Endothelial cell (in vitro differentiated cells): Measurements from ENCODE around the gene PITX1. TPM values are rescaled to one million over a fixed set of nuclear protein-coding genes. Genes with fewer than 3 reads are reported as not detected.

ENCODE experiments used
- DNase-seq: peaks from one replicate; pipeline ENCODE4 v3.0.0; 2021; ENCODE audit warnings: low spot score
- H3K27ac Mint-ChIP-seq: one replicate; pipeline ENCODE4 v1.8.0; 2021; ENCODE audit warnings: mixed read lengths, inconsistent platforms; ENCODE audit not compliant: unreplicated experiment
- H3K27me3 Mint-ChIP-seq: one replicate; pipeline ENCODE4 v1.8.0; 2021; ENCODE audit warnings: mild to moderate bottlenecking, moderate library complexity, mixed read lengths, inconsistent platforms; ENCODE audit not compliant: unreplicated experiment
- H3K36me3 Mint-ChIP-seq: one replicate; pipeline ENCODE4 v1.8.0; 2021; ENCODE audit warnings: mild to moderate bottlenecking, low read depth, mixed read lengths, inconsistent platforms; ENCODE audit not compliant: unreplicated experiment
- H3K4me1 Mint-ChIP-seq: one replicate; pipeline ENCODE4 v1.8.0; 2021; ENCODE audit warnings: mild to moderate bottlenecking, mixed read lengths, inconsistent platforms; ENCODE audit not compliant: unreplicated experiment
- H3K4me3 Mint-ChIP-seq: one replicate; pipeline ENCODE4 v1.8.0; 2021; ENCODE audit warnings: mild to moderate bottlenecking, mixed read lengths, inconsistent platforms; ENCODE audit not compliant: unreplicated experiment
- H3K9me3 Mint-ChIP-seq: one replicate; pipeline ENCODE4 v1.8.0; 2021; ENCODE audit warnings: mixed read lengths, inconsistent platforms; ENCODE audit not compliant: unreplicated experiment
- total RNA-seq: library from RNA; stranded (reverse); fragmentation: NEBNext Ultra II Directional; extraction: Animal tissue kit (Norgen Biotek cat#: 25700); gene quantifications from one replicate; pipeline ENCODE4 v1.2.1, GENCODE V29; 2021; ENCODE audit not compliant: unreplicated experiment
- TF ChIP-seq, protein P1 (sequence below): fragments of 200-600 bp; sonication (generic); IDR thresholded peaks from one replicate; pipeline ENCODE4 v1.5.0; 2021; ENCODE audit warnings: antibody characterized with exemption; ENCODE audit not compliant: unreplicated experiment

The PITX1 gene
- total RNA-seq, 1 donor from 2014 or later, result 0.87 TPM

- H3K27me3 Mint-ChIP-seq, result peaks cover 2% of the 10 kb centered on the region
- TF ChIP-seq, protein P1, sequence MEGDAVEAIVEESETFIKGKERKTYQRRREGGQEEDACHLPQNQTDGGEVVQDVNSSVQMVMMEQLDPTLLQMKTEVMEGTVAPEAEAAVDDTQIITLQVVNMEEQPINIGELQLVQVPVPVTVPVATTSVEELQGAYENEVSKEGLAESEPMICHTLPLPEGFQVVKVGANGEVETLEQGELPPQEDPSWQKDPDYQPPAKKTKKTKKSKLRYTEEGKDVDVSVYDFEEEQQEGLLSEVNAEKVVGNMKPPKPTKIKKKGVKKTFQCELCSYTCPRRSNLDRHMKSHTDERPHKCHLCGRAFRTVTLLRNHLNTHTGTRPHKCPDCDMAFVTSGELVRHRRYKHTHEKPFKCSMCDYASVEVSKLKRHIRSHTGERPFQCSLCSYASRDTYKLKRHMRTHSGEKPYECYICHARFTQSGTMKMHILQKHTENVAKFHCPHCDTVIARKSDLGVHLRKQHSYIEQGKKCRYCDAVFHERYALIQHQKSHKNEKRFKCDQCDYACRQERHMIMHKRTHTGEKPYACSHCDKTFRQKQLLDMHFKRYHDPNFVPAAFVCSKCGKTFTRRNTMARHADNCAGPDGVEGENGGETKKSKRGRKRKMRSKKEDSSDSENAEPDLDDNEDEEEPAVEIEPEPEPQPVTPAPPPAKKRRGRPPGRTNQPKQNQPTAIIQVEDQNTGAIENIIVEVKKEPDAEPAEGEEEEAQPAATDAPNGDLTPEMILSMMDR, result no peak
- H3K36me3 Mint-ChIP-seq, result peaks cover 1% of the 10 kb centered on the region
- peaks cover 9% of the 10 kb centered on the region for H3K4me1 Mint-ChIP-seq
- no peak overlapping the region for H3K4me3 Mint-ChIP-seq
- no peak for DNase-seq
- H3K27ac Mint-ChIP-seq, result no peak overlapping the region
- no peaks in the 10 kb centered on the region for H3K9me3 Mint-ChIP-seq
Observed at GRCh38 chr5:135076801-135077200, 42.8 kb upstream of the PITX1 start.

GRCh38 chr5:135076051-135076491 lies 42.0 kb upstream of the PITX1 start:
- peaks cover 2% of the 10 kb centered on the region for H3K27me3 Mint-ChIP-seq
- H3K9me3 Mint-ChIP-seq, result no peaks in the 10 kb centered on the region
- H3K27ac Mint-ChIP-seq, result no peak overlapping the region
- H3K4me1 Mint-ChIP-seq, result peaks cover 8% of the 10 kb centered on the region
- DNase-seq, result no peak
- no peak overlapping the region for H3K4me3 Mint-ChIP-seq
- no peaks in the 10 kb centered on the region for H3K36me3 Mint-ChIP-seq
- TF ChIP-seq, protein P1, result no peak

DNA sequence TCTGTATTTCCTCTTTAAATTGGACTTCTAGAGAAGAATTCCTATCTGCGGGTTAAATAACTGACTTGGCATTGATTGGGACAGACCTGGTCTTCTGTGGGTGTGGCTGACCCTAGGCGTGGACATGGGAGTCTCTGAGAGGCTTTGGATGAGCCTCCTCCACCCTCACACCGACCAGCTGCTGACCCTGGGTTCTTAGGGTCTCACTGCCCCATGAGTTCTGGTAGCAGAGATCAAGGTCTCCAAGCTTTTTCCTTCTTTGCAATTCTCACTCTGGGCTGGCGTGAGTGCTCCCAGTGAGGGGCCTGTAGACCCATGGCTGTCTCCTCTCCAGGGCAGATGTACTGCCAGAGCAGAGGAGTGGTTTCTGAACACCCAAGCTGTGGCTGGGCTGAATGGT lies 41.6 kb upstream of the PITX1 start:
- H3K4me1 Mint-ChIP-seq, result peaks cover 5% of the 10 kb centered on the region
- H3K4me3 Mint-ChIP-seq, result no peak overlapping the region
- H3K9me3 Mint-ChIP-seq, result no peaks in the 10 kb centered on the region
- peaks cover 2% of the 10 kb centered on the region for H3K27me3 Mint-ChIP-seq
- no peak for DNase-seq
- no peak overlapping the region for H3K27ac Mint-ChIP-seq
- TF ChIP-seq, protein P1, result no peak
- H3K36me3 Mint-ChIP-seq, result no peaks in the 10 kb centered on the region

DNA sequence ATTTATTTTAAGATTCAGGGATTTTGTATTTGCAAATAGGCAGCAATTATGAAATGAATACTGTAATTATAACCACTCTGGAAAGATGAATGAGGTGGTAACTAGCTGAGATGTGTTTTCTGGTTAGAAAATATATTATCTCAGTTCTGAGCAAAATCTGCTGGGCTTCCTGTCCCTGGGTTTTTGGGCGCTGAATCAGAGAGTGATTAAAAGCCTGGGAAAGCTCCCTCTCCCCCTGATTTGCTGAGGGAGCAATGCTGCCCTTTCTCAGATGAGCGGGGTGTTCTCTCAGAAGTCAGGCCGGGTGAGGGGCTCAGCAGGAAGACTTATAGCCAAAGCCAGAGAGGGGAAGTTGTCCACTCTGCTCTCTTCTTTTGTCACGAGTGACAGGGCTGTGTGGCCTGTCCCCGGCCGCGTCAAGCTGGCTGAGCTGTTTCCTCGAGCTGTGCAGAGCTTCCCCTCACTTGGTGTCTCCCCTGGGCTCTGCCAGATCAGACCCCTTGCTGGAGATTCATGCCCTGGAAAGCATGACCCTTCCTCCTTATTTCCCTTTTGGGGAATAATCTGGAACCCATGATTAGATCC lies 39.8 kb upstream of the PITX1 start:
- Mint-ChIP-seq H3K27ac (no peak overlapping the region), H3K36me3 (no peaks in the 10 kb centered on the region), H3K4me3 (no peak overlapping the region), H3K9me3 (no peaks in the 10 kb centered on the region), H3K4me1 (peaks cover 6% of the 10 kb centered on the region), H3K27me3 (peaks cover 2% of the 10 kb centered on the region)
- no peak for DNase-seq
- TF ChIP-seq, protein P1, result no peak

GRCh38 chr5:135072387-135073281 lies 38.6 kb upstream of the PITX1 start:
- TF ChIP-seq, protein P1, result no peak
- Mint-ChIP-seq H3K4me3 (no peak overlapping the region), H3K9me3 (no peaks in the 10 kb centered on the region), H3K36me3 (no peaks in the 10 kb centered on the region), H3K27me3 (peaks cover 2% of the 10 kb centered on the region), H3K4me1 (peaks cover 6% of the 10 kb centered on the region), H3K27ac (no peak overlapping the region)
- no peak for DNase-seq
